ENCODE results near the gene RAB11A. TPM values are rescaled to one million over a fixed set of nuclear protein-coding genes. Genes with fewer than 3 reads are reported as not detected.

The RAB11A gene
- 263 TPM for total RNA-seq (2021; ENCODE audit: unreplicated experiment)
- 211 TPM for polyA plus RNA-seq (2012; ENCODE audit: insufficient read length)
- Bru-seq, nascent RNA, result percentile 91 among the genes with signal in this experiment
- BruChase-seq, experiment 1, labeled RNA remaining after a 2-hour chase, result percentile 90 among the genes with signal in this experiment
- BruChase-seq, experiment 2, labeled RNA remaining after a 6-hour chase, result percentile 96 among the genes with signal in this experiment
- long read RNA-seq, full-length matches to known transcripts, result 120 of 163 reads
- long read RNA-seq, partial matches to known transcripts, result 16 of 163 reads
- long read RNA-seq, other reads (novel, unspliced or antisense), result 27 of 163 reads

DNA sequence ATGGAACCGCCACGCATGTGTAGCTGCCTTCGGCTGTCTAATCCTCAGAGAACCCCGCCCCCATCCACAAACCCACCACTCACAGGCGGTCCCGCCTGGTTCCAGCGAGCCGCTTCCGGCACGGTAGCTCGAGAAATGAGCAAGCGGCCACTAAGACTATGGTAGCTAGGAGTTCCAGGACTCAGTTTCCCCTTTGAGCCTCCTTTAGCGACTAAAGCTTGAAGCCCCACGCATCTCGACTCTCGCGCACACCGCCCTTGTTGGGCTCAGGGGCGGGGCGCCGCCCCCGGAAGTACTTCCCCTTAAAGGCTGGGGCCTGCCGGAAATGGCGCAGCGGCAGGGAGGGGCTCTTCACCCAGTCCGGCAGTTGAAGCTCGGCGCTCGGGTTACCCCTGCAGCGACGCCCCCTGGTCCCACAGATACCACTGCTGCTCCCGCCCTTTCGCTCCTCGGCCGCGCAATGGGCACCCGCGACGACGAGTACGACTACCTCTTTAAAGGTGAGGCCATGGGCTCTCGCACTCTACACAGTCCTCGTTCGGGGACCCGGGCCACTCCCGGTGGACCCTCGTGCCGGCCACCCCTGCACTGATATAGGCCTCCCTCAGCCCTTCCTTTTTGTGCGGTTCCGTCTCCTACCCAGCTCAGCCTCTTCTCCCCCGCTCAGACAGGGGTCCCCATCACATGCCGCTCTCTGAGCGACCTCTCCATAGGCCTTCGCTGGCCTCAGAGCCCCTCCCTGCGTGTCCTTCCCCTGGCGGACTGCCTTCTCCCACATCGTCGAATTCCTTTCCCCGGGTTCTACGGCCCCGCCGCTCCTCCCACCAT lies at the start of gene RAB11A:
Gene RAB11A, plus strand, starts transcription at position 366 of the 828 bp plus-strand sequence. Its CDS starts 95 bp downstream, at position 461.
- DNase-seq (ENCODE audit: low read depth, low spot score) (peak; percentile 71), ATAC-seq (peak; percentile 97)
- POLR2A ChIA-PET, result interaction anchor here (0.5 to 1.2 kb wide), 7 partner anchors 13 to 282 kb away, joined by 3 to 20 read pairs (median 5); no protein-coding TSS in a partner anchor
- peaks cover 2% of the 10 kb centered on the region; the same call in 1 of the 2 replicates for H3K4me1 ChIP-seq (ENCODE audit: control insufficient read depth, insufficient read depth, low read length)
- CTCF ChIA-PET, result interaction anchor here (0.6 to 2.1 kb wide), 4 partner anchors 37 to 310 kb away, joined by 3 to 10 read pairs (median 4); no protein-coding TSS in a partner anchor
- intact Hi-C loops (cut with micrococcal nuclease; ENCODE audit: unreplicated experiment) (no loop called here), in situ Hi-C loops (cut with HindIII; ENCODE audit: low pct_unique_long_range_greater_than_20kb, low sequenced_read_pairs) (no loop called here)
- TF ChIP-seq TCF7L2 (IDR thresholded peaks at IDR 0.05; ENCODE audit: low read depth, low read length), result peak; percentile 22; the same call in 1 of the 2 replicates
- TF ChIP-seq, protein P1, sequence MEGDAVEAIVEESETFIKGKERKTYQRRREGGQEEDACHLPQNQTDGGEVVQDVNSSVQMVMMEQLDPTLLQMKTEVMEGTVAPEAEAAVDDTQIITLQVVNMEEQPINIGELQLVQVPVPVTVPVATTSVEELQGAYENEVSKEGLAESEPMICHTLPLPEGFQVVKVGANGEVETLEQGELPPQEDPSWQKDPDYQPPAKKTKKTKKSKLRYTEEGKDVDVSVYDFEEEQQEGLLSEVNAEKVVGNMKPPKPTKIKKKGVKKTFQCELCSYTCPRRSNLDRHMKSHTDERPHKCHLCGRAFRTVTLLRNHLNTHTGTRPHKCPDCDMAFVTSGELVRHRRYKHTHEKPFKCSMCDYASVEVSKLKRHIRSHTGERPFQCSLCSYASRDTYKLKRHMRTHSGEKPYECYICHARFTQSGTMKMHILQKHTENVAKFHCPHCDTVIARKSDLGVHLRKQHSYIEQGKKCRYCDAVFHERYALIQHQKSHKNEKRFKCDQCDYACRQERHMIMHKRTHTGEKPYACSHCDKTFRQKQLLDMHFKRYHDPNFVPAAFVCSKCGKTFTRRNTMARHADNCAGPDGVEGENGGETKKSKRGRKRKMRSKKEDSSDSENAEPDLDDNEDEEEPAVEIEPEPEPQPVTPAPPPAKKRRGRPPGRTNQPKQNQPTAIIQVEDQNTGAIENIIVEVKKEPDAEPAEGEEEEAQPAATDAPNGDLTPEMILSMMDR (IDR thresholded peaks at IDR 0.05), result peak; percentile 62; the same call in 1 of the 2 replicates
- no peak for TF ChIP-seq REST (IDR thresholded peaks at IDR 0.05; ENCODE audit: insufficient read depth in 1 of 2, low read depth in 2 of 2, low read length in 1 of 2)
- peak; percentile 99 for TF ChIP-seq POLR2AphosphoS5 (IDR thresholded peaks at IDR 0.05; ENCODE audit: low read depth, low read length)
- peak; percentile 80; the same call in 1 of the 2 replicates for TF ChIP-seq SIN3A (IDR thresholded peaks at IDR 0.05; ENCODE audit: borderline replicate concordance, insufficient read depth, low read depth, low read length)
- peak within 1 kb of the TSS; percentile 91 for H3K27ac ChIP-seq (ENCODE audit: low read length)
- H3K27me3 ChIP-seq (ENCODE audit: control insufficient read depth, insufficient read depth, low read length), result no peaks in the 10 kb centered on the region
- BruUV-seq (replicated peaks), result no TSS peak
- no peaks in the 10 kb centered on the region; the same call in 1 of the 2 replicates for H3K36me3 ChIP-seq (ENCODE audit: control insufficient read depth, insufficient read depth, low read length)
- H3K4me3 ChIP-seq (ENCODE audit: low read depth in 2 of 2, low read length in 2 of 2), result peak within 1 kb of the TSS; percentile 76 to 98
- H3K9me3 ChIP-seq (ENCODE audit: control insufficient read depth, insufficient read depth, low read depth, low read length), result no peaks in the 10 kb centered on the region

- DNase-seq (ENCODE audit: low read depth, low spot score) (no peak), ATAC-seq (no peak)
- no peak for TF ChIP-seq SIN3A (IDR thresholded peaks at IDR 0.05; ENCODE audit: borderline replicate concordance, insufficient read depth, low read depth, low read length)
- TF ChIP-seq, protein P1 (IDR thresholded peaks at IDR 0.05), result no peak
- TF ChIP-seq POLR2AphosphoS5 (IDR thresholded peaks at IDR 0.05; ENCODE audit: low read depth, low read length), result no peak
- TF ChIP-seq REST (IDR thresholded peaks at IDR 0.05; ENCODE audit: insufficient read depth in 1 of 2, low read depth in 2 of 2, low read length in 1 of 2), result no peak
- no peak for TF ChIP-seq TCF7L2 (IDR thresholded peaks at IDR 0.05; ENCODE audit: low read depth, low read length)
- ChIA-PET POLR2A (no interaction called here), CTCF (no interaction called here)
- H3K4me1 ChIP-seq (ENCODE audit: control insufficient read depth, insufficient read depth, low read length), result no peaks in the 10 kb centered on the region
- H3K36me3 ChIP-seq (ENCODE audit: control insufficient read depth, insufficient read depth, low read length), result no peaks in the 10 kb centered on the region
- no peak overlapping the region for H3K27ac ChIP-seq (ENCODE audit: low read length)
- no peaks in the 10 kb centered on the region for H3K27me3 ChIP-seq (ENCODE audit: control insufficient read depth, insufficient read depth, low read length)
- no peak overlapping the region for H3K4me3 ChIP-seq (ENCODE audit: low read depth in 2 of 2, low read length in 2 of 2)
- BruUV-seq (replicated peaks), result no TSS peak
- intact Hi-C loops (cut with micrococcal nuclease; ENCODE audit: unreplicated experiment) (no loop called here), in situ Hi-C loops (cut with HindIII; ENCODE audit: low pct_unique_long_range_greater_than_20kb, low sequenced_read_pairs) (no loop called here)
- H3K9me3 ChIP-seq (ENCODE audit: control insufficient read depth, insufficient read depth, low read depth, low read length), result no peaks in the 10 kb centered on the region
These were observed 49.7 kb upstream of the RAB11A start for GRCh38 chr15:65819563-65819960.

Measured in Panc1 (cell line).